NK-92 (cell line): ENCODE results near the gene PCDHB8.
"Not testable (repeated sequence)": the region's sequence is repeated elsewhere in the genome, so short reads cannot be mapped to it uniquely, and the experiment has no call there.

Experiments used
- DNase-seq: peaks from one replicate; lab custom pipeline; 2025; ENCODE audit not compliant: unreplicated experiment; lab: John Stamatoyannopoulos, UW

The PCDHB8 gene

DNA sequence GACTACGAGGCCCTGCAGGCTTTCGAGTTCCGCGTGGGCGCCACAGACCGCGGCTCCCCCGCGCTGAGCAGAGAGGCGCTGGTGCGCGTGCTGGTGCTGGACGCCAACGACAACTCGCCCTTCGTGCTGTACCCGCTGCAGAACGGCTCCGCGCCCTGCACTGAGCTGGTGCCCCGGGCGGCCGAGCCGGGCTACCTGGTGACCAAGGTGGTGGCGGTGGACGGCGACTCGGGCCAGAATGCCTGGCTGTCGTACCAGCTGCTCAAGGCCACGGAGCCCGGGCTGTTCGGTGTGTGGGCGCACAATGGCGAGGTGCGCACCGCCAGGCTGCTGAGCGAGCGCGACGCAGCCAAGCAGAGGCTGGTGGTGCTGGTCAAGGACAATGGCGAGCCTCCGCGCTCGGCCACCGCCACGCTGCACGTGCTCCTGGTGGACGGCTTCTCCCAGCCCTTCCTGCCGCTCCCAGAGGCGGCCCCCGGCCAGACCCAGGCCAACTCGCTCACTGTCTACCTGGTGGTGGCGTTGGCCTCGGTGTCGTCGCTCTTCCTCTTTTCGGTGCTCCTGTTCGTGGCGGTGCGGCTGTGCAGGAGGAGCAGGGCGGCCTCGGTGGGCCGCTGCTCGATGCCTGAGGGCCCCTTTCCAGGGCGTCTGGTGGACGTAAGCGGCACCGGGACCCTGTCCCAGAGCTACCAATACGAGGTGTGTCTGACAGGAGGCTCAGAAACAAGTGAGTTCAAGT, 6.7 kb downstream of the PCDHB8 start:
- DNase-seq: not testable (repeated sequence)

DNA sequence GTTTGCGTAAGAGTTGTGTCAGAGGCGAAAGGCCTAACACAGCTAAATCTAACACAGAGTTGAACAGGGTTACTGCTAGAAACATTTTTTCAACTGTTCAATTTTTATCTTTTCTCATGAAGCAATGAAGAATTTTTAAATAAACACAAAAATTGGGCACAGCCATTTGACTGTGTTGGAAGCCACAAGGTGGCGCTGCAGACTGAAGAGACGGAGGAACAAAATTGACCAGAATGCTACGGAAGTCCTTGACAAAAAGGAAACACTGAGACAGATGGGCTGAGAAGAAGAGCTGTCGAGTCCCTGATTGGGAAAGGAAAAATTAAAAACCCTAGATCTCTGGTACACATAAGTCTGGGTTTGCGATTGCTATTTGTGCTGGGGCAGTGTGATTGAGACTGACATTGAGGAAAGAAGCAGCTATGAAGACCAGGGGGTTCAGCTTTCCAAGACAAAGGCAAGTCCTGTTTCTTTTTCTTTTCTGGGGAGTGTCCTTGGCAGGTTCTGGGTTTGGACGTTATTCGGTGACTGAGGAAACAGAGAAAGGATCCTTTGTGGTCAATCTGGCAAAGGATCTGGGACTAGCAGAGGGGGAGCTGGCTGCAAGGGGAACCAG, 9.4 kb downstream of the PCDHB8 start, which contains the start of gene PCDHB9:
TSS of gene PCDHB9 (plus strand) at position 265 of the 616 bp plus-strand sequence. CDS start at position 423, 158 bp downstream.
- no peak for DNase-seq

DNA sequence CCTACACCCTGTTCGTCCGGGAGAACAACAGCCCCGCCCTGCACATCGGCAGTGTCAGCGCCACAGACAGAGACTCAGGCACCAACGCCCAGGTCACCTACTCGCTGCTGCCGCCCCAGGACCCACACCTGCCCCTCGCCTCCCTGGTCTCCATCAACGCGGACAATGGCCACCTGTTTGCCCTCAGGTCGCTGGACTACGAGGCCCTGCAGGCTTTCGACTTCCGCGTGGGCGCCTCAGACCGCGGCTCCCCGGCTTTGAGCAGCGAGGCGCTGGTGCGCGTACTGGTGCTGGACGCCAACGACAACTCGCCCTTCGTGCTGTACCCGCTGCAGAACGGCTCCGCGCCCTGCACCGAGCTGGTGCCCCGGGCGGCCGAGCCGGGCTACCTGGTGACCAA, 11.1 kb downstream of the PCDHB8 start:
- DNase-seq: not testable (repeated sequence)

DNA sequence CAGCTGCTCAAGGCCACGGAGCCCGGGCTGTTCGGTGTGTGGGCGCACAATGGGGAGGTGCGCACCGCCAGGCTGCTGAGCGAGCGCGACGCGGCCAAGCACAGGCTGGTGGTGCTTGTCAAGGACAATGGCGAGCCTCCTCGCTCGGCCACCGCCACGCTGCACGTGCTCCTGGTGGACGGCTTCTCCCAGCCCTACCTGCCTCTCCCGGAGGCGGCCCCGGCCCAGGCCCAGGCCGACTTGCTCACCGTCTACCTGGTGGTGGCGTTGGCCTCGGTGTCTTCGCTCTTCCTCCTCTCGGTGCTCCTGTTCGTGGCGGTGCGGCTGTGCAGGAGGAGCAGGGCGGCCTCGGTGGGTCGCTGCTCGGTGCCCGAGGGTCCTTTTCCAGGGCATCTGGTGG, 11.5 kb downstream of the PCDHB8 start:
- DNase-seq: not testable (repeated sequence)

DNA sequence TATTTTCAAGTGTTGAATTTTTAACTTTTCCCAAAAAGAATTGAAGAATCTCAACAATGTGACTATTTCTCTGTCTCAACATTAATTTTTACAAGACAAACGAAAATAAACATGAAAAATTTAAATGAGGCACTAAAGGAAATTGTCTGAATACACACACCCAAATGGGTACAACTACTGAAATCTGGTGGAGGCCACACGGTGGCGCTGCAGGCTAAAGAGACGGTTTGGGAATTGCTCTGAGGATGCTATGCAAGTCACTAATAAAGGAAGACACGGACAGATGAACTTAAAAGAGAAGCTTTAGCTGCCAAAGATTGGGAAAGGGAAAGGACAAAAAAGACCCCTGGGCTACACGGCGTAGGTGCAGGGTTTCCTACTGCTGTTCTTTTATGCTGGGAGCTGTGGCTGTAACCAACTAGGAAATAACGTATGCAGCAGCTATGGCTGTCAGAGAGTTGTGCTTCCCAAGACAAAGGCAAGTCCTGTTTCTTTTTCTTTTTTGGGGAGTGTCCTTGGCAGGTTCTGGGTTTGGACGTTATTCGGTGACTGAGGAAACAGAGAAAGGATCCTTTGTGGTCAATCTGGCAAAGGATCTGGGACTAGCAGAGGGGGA, 14.6 kb downstream of the PCDHB8 start, which contains the start of gene PCDHB10:
TSS of gene PCDHB10 (plus strand) at position 244 of the 616 bp plus-strand sequence. CDS start at position 444, 200 bp downstream.
- DNase-seq: no peak

DNA sequence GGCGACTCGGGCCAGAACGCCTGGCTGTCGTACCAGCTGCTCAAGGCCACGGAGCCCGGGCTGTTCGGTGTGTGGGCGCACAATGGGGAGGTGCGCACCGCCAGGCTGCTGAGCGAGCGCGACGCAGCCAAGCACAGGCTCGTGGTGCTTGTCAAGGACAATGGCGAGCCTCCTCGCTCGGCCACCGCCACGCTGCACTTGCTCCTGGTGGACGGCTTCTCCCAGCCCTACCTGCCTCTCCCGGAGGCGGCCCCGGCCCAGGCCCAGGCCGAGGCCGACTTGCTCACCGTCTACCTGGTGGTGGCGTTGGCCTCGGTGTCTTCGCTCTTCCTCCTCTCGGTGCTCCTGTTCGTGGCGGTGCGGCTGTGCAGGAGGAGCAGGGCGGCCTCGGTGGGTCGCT, 16.7 kb downstream of the PCDHB8 start:
- DNase-seq: not testable (repeated sequence)

DNA sequence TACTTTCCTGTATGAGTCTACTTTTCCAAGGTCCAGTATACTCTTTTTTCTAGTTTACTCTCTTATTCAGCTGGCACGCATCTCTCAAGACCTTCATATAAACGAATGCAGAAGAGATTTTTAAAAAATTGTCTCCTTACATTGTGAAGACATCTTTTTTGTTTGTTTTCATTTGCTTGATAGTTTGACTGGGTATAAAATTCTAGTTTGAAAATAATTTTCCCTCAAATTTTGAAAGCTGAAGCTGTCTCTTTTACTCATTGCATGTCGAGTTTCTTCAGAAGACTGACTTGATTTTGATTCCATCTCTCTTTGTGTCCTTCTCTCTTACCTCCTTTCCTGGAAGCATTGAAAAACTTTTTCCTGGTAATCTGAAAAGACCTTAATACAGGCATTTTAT, 18.8 kb downstream of the PCDHB8 start:
- no peak for DNase-seq

DNA sequence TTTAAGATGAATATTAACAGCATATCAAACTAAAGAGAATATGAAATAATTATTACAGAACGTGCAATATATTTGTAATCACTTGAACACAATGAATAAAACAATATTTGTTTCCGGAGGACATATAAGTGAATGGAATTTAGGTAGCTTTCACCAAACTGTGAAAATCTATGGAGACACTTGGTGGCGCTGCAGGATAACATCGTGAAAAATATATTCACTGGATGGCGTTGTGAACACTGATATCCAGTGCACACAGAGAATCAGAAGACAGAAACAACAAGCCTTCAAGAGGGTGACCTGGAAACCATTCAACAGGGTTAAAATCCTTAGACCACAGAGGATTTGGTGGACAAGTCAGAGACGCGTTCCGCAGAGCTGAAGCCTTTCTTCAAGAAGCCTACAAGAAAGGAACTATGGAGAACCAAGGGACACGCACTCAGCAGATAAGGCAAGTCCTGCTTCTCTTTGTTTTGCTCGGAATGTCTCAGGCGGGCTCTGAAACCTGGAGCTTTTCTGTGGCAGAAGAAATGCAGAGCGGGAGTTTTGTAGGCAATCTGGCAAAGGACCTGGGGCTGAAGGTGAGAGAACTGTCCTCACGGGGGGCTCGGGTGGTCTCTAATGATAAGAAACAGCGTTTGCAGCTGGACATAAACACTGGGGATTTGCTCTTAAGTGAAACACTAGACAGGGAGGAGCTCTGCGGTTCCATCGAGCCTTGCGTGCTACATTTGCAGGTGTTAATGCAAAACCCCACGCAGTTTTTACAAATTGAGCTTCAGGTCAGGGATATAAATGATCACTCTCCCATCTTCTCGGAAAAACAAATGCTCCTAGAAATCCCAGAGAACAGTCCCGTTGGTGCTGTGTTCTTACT, 22.0 kb downstream of the PCDHB8 start, which contains the start of gene PCDHB11:
TSS of gene PCDHB11 (plus strand) at position 269 of the 877 bp plus-strand sequence. CDS start at position 417, 148 bp downstream.
- no peak for DNase-seq

DNA sequence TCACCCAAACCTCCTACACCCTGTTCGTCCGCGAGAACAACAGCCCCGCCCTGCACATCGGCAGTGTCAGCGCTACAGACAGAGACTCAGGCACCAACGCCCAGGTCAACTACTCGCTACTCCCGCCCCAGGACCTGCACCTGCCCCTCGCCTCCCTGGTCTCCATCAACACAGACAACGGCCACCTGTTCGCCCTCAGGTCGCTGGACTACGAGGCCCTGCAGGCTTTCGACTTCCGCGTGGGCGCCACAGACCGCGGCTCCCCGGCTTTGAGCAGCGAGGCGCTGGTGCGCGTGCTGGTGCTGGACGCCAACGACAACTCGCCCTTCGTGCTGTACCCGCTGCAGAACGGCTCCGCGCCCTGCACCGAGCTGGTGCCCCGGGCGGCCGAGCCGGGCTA, 23.5 kb downstream of the PCDHB8 start:
- DNase-seq: not testable (repeated sequence)

DNA sequence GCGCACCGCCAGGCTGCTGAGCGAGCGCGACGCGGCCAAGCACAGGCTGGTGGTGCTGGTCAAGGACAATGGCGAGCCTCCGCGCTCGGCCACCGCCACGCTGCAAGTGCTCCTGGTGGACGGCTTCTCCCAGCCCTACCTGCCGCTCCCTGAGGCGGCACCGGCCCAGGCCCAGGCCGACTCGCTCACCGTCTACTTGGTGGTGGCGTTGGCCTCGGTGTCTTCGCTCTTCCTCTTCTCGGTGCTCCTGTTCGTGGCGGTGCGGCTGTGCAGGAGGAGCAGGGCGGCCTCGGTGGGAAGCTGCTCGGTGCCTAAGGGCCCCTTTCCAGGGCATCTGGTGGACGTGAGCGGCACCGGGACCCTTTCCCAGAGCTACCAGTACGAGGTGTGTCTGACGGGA, 24.1 kb downstream of the PCDHB8 start:
- DNase-seq: not testable (repeated sequence)

DNA sequence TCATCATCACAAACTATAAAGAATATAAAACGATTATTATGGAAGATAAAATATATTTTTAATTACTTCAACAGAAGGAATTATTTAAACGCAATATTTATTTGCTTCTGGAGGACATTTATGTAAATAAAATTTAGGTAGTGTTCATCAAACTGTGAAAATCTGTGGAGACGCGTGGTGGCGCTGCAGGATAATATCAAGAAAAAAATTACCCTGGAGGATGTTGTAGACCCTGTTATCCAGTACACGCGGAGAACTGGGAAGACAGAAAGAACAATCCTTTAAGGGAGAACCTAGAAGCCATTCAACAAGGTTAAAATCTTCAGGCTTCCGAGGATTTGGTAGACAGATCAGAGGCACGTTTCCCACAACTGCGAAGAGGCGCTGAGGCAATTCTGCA, 30.9 kb downstream of the PCDHB8 start, which contains the start of gene PCDHB12:
TSS of gene PCDHB12 (plus strand) at position 242 of the 400 bp plus-strand sequence. CDS start 189 bp downstream, outside the sequence.
- DNase-seq: no peak

DNA sequence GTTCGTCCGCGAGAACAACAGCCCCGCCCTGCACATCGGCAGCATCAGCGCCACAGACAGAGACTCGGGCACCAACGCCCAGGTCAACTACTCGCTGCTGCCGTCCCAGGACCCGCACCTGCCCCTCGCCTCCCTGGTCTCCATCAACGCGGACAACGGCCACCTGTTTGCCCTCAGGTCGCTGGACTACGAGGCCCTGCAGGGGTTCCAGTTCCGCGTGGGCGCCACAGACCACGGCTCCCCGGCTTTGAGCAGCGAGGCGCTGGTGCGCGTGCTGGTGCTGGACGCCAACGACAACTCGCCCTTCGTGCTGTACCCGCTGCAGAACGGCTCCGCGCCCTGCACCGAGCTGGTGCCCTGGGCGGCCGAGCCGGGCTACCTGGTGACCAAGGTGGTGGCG, 32.7 kb downstream of the PCDHB8 start:
- DNase-seq: not testable (repeated sequence)

DNA sequence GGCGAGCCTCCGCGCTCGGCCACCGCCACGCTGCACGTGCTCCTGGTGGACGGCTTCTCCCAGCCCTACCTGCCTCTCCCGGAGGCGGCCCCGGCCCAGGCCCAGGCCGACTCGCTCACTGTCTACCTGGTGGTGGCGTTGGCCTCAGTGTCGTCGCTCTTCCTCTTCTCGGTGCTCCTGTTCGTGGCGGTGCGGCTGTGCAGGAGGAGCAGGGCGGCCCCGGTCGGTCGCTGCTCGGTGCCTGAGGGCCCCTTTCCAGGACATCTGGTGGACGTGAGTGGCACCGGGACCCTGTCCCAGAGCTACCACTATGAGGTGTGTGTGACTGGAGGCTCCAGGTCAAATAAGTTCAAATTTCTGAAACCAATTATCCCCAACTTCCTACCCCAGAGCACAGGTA, 33.3 kb downstream of the PCDHB8 start:
- DNase-seq: not testable (repeated sequence)

DNA sequence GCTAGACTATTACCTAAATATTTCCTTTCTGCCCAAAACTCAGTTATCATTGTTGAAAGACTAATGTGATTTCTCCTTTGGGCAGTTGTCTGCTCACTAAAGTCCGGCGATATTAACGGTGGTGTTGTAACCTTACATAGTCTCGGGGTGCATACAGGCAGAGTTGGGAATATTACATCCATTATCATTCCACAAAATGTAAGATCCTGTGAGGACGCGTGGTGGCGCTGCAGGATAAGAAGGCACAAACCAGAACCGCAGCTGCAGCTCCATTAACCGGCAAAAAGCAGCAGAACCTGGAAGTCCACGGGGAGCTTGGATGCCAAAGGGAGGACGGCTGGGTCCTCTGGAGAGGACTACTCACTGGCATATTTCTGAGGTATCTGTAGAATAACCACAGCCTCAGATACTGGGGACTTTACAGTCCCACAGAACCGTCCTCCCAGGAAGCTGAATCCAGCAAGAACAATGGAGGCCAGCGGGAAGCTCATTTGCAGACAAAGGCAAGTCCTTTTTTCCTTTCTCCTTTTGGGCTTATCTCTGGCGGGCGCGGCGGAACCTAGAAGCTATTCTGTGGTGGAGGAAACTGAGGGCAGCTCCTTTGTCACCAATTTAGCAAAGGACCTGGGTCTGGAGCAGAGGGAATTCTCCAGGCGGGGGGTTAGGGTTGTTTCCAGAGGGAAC, 36.2 kb downstream of the PCDHB8 start, which contains the start of gene PCDHB13:
TSS of gene PCDHB13 (plus strand) at position 264 of the 684 bp plus-strand sequence. CDS start at position 469, 205 bp downstream.
- DNase-seq: not testable (repeated sequence)

DNA sequence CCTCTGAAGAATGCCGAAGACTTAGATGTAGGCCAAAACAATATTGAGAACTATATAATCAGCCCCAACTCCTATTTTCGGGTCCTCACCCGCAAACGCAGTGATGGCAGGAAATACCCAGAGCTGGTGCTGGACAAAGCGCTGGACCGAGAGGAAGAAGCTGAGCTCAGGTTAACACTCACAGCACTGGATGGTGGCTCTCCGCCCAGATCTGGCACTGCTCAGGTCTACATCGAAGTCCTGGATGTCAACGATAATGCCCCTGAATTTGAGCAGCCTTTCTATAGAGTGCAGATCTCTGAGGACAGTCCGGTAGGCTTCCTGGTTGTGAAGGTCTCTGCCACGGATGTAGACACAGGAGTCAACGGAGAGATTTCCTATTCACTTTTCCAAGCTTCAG, 37.0 kb downstream of the PCDHB8 start:
- DNase-seq: not testable (repeated sequence)

DNA sequence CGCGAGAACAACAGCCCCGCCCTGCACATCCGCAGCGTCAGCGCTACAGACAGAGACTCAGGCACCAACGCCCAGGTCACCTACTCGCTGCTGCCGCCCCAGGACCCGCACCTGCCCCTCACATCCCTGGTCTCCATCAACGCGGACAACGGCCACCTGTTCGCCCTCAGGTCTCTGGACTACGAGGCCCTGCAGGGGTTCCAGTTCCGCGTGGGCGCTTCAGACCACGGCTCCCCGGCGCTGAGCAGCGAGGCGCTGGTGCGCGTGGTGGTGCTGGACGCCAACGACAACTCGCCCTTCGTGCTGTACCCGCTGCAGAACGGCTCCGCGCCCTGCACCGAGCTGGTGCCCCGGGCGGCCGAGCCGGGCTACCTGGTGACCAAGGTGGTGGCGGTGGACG, 37.9 kb downstream of the PCDHB8 start:
- DNase-seq: not testable (repeated sequence)

DNA sequence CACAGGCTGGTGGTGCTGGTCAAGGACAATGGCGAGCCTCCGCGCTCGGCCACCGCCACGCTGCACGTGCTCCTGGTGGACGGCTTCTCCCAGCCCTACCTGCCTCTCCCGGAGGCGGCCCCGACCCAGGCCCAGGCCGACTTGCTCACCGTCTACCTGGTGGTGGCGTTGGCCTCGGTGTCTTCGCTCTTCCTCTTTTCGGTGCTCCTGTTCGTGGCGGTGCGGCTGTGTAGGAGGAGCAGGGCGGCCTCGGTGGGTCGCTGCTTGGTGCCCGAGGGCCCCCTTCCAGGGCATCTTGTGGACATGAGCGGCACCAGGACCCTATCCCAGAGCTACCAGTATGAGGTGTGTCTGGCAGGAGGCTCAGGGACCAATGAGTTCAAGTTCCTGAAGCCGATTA, 38.4 kb downstream of the PCDHB8 start:
- DNase-seq: not testable (repeated sequence)

DNA sequence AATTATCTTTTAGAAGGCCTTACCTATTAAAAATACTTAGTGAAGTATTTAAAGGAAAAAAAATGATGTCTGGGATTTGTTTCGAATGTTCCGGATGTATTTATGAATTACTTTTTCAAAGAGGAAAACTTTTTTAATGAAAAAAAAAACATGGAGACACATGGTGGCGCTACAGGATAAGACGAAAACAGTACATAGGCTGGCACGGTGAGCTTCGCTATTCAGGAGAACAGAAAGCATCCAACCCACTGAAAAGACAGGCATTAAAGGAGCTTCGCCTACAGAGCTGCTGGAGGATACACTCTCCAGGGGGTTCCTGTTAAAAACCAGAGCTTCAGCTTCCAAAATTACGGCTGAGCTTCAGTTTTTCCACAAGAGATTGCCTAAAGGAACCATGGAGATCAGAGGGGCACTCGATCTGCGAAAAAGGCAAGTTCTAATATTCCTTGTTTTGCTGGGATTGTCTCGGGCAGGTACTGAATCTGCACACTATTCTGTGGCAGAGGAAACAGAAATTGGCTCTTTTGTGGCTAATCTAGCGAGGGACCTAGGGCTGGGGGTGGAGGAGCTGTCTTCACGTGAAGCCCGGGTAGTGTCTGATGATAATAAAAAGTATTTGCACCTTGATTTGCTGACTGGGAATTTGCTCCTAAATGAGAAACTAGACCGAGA, 45.7 kb downstream of the PCDHB8 start, which contains the start of gene PCDHB14:
TSS of gene PCDHB14 (plus strand) at position 232 of the 672 bp plus-strand sequence. CDS start at position 395, 163 bp downstream.
- DNase-seq: no peak

DNA sequence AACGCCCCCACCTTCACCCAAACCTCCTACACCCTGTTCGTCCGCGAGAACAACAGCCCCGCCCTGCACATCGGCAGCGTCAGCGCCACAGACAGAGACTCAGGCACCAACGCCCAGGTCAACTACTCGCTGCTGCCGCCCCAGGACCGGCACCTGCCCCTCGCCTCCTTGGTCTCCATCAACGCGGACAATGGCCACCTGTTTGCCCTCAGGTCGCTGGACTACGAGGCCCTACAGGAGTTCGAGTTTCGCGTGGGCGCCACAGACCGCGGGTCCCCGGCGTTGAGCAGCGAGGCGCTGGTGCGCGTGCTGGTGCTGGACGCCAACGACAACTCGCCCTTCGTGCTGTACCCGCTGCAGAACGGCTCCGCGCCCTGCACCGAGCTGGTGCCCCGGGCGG, 47.3 kb downstream of the PCDHB8 start:
- DNase-seq: not testable (repeated sequence)
